GM19468 (cell line): Measurements from ENCODE around the gene IGF1R.

Experiments
- ATAC-seq: cut with Tn5 transposase; IDR thresholded peaks from one replicate; pipeline ENCODE4 v1.9.1; 2021; ENCODE audit warnings: mild to moderate bottlenecking, moderate library complexity, moderate number of reproducible peaks; ENCODE audit not compliant: unreplicated experiment; ENCODE audit errors: extremely low read depth

The IGF1R gene

GRCh38 chr15:98806275-98806895 is 158.0 kb downstream of the IGF1R start:
- no peak for ATAC-seq

DNA sequence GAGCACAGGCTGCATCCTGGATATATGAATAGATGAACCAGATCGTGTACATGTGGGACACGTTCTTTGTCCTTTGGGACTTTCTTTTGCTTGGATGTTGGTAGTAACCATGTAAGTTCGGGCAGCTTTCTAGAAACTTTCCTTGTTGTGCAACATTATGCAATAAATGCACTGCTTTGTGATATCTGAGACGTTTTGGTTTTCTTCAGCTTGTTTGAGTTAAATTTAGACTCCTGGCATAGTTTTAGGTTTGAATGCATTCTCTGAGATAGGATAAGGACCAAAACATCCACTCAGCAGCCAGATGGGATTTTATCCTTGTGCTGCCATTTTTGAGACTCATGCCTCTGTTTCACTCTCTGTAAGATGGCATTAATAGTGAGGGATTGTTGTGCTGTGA is 158.9 kb downstream of the IGF1R start:
- no peak for ATAC-seq

GRCh38 chr15:98809273-98809672 is 160.9 kb downstream of the IGF1R start:
- no peak for ATAC-seq

DNA sequence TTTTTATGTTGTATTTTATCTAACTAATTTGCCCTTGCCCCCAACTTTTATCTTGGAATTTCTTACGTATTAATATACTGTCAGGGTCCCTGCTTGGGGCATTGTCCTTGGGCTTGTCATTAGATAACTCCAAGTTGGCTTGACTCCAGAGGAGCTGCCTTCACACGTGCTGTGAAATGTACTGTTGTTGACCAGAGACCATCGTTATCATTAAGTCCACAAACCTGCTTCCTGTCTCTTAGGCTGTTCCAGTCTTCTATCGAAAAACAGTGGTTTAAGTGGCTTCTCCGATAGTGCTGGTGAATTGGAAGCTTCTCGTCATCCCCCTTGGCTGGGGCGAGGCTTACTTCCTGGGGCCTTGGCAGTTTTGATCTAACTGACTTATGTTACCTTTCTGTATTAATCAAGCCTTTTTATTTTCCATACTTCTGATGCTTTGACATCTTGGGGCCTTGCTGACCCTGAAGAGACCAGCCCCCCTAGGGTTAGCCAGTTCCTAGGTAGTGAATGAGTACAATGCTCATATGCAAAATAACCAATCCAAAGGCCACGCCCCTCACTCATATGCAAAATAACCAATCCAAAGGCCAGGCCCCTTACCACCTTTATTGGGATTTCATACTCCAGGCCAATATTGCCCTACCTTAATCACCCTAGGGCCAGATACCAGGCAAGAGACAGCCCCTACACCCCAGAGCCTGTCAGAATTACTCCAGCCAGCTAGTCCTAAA is 164.5 kb downstream of the IGF1R start:
- no peak for ATAC-seq

GRCh38 chr15:98813951-98814350 is 165.6 kb downstream of the IGF1R start:
- ATAC-seq, result no peak

- no peak for ATAC-seq
Observed at GRCh38 chr15:98815207-98815606, 166.9 kb downstream of the IGF1R start.

- no peak for ATAC-seq
Observed at GRCh38 chr15:98817745-98818144, 169.4 kb downstream of the IGF1R start.

GRCh38 chr15:98823012-98823458 is 174.7 kb downstream of the IGF1R start:
- no peak for ATAC-seq

DNA sequence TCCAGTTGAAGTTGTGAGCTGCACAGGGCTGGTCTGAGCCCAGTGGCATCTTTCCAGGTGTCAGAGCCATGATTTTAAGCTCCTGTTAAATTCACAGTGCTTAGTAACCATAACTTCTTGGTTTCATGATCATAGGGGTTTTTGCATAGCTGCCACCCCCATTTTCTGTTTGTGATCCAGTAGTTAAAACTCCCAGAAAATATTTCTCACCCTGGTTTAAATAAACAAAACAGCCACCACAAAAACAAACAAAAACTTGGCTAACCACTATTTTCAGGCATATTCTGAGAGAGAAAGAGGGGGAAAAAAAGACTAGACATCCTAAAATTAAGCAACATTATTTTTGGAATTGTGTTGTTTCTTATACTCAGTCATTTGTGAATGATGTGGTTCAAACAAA is 175.3 kb downstream of the IGF1R start:
- no peak for ATAC-seq

DNA sequence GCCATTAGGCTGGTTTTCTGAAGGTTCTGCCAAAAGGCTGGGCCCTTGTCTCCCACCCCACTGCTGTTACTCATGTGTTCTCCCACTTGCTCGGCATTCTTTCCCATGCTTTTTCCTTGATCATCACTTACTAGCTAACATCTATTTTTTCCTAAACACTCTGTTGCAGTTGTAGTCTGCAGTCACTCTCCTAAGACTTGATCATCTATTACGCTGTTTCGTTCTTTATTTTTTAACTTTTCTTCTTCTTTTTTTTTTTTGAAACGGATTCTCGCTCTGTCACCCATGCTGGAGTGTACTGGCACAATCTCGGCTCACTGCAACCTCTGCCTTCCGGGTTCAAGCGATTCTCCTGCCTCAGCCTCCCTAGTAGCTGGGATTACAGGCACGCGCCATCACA is 176.3 kb downstream of the IGF1R start:
- ATAC-seq, result no peak

GRCh38 chr15:98826658-98827057 is 178.3 kb downstream of the IGF1R start:
- ATAC-seq, result no peak

DNA sequence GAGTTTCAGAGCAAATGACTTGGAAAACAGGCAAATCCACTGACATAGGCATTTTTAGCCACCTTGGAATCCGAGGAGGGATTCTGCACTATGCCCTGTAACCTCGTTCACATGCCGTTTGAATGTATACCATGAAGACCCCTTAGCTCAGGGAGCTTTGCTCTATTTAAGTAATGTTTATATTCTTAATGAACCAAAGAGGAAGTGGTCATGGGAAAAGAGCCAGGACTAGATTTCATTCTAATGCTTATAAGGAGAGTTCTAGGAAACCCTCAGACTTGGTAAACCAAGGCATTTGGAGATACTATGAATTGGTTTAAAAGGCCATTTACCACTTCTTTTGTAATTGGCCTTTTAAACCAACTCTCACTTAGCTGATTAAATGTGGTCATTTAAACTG is 178.9 kb downstream of the IGF1R start:
- no peak for ATAC-seq

GRCh38 chr15:98830034-98830634 is 181.8 kb downstream of the IGF1R start:
- no peak for ATAC-seq

DNA sequence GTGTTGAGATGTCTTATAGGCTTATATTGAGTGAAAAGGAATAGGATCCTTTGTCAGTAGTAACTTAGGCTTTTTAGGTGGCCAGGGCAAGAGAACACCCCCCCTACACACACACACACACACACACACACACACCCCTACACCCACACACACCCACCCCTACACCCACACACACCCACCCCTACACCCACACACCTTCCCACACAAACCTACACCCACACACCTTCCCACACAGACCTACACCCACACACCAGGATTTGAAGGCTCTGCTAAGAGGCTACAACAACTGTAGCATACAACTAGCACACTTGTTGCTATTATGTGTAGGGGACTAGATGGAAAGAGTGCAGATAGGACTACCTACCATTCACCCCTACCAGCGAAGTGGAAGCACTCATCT is 186.6 kb downstream of the IGF1R start:
- no peak for ATAC-seq

DNA sequence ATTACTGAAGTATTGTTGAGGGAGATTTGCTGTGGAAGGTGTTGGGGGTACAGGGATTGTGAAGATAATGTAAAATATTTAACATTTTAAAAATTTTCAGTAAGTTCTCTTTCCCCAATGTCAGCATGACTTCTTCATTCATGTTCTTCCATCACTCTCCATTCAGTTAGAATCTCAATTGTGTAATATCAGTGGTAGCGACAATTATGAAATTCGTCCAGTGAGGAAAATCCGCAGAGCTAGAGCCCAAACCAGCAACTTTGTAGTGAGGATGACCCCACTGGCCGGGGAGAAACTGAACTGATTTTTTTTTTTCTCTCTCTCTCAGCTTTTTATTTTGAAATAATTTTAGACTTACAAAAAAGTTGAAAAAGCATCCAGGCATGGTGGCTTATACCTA is 187.5 kb downstream of the IGF1R start:
- ATAC-seq, result no peak

- ATAC-seq, result no peak
Observed at GRCh38 chr15:98838387-98839259, 190.3 kb downstream of the IGF1R start.

GRCh38 chr15:98840053-98840452 is 191.7 kb downstream of the IGF1R start:
- no peak for ATAC-seq

DNA sequence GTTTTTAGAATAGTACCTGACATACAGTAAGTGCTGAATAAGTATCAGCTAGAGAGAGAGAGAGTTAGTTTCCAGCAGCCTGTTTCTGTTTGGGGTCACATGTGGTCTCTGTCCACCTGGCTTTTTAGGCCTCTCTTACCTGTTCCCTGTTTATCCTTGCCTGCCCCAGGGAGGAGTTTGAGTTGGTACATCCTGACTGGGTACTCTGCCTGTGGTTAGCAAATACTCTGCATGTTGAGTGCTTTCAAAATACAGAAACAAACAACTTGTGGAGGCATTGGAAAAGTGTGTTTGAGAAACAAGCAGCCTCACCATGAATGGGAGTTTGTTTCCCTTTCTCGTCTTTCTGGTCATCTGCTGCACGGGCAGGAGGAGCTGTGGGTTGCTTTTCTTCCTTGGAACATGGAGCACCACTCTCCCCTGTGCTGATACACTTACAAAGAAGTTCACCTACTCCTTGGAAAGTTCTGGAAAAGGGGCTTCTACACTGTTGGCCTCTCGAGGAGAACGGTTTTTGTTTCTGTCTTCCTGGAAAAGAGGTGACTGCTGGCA is 193.2 kb downstream of the IGF1R start:
- no peak for ATAC-seq

GRCh38 chr15:98842192-98842972 is 194.0 kb downstream of the IGF1R start:
- no peak for ATAC-seq

DNA sequence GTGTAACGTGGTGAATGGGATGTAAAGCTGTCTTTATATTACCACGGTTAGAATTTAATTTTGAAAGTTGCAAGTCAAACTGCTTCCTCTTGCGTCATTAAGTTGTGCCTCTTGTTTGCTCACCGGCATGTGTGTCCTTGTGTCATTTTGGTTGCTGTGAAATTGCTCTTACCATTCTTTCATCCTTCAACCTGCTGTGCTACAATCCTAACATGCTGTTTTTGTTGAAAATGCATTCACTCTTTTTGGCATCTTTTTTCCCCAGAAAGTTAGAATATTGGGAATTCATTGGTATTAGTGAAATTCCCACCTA is 194.6 kb downstream of the IGF1R start:
- ATAC-seq, result no peak
